ENCODE data around the gene ATG9A. TPM values are rescaled to one million over a fixed set of nuclear protein-coding genes. Genes with fewer than 3 reads are reported as not detected.

ATG9A gene
- total and polyA plus RNA-seq, 2 donors (not counting 1 experiment from before 2014, with no cell fraction given), result 41.8 to 65.5 TPM

DNA sequence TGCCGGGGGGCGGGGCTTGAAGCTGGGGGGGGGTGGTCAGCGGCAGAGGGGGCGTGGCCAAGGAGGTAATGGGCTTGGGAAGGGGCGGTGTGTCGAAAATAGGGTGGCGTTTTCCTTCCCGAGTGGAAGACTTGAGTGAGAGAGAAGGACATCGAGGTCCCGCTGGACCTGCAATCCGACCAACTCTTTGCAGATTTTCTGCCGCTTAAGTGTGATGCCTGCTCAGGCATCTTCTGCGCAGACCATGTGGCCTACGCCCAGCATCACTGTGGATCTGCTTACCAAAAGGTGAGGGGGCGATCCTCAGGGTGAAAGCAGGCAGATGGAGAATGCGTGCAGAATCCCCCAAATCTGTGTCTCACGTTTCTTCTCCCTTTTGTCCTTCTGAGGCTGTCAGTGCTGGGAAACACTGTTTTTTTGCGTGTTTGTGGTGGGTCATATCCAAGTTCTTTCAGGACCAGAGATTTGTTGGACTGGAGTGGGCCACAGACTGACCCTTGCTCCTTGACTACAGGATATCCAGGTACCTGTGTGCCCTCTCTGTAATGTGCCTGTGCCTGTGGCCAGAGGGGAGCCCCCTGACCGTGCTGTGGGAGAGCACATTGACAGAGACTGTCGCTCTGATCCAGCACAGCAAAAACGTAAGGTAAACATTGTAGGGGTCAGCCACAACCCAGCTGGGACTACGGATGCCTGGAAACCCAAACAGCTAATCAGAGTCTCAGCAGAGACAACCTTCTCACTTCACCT is 22.1 kb downstream of the ATG9A start:
- 33% methylated on average over 18 of the region's 22 CpGs for whole genome bisulfite sequencing (ENCODE audit: insufficient coverage)
- H3K4me3 Mint-ChIP-seq, result peak overlapping the region; percentile 96
- no peaks in the 10 kb centered on the region for H3K27me3 Mint-ChIP-seq

More for the DNA sequence above, 22.1 kb downstream of the ATG9A start:
- ATAC-seq (ENCODE audit: low read depth) (no peak), DNase-seq (no peak)
- POLR2A ChIA-PET, result interaction anchor here (0.6 to 3.0 kb wide), 16 partner anchors 10 to 181 kb away, joined by 3 to 46 read pairs (median 7); partner anchors contain the start of genes ANKZF1, ATG9A, CNPPD1 and DNAJB2
- Mint-ChIP-seq H3K9me3 (ENCODE audit: insufficient read depth) (no peaks in the 10 kb centered on the region), H3K4me1 (peaks cover 28% of the 10 kb centered on the region), H3K27ac (peak overlapping the region; percentile 98)
- H3K27ac ChIP-seq (ENCODE audit: low read length in 2 of 2), result peak overlapping the region; percentile 75 to 94
- no peaks in the 10 kb centered on the region for H3K9me3 ChIP-seq (ENCODE audit: control extremely low read depth in 1 of 3, control insufficient read depth in 2 of 3, insufficient read depth in 1 of 3, low read length in 2 of 3)
- TF ChIP-seq, protein P1, sequence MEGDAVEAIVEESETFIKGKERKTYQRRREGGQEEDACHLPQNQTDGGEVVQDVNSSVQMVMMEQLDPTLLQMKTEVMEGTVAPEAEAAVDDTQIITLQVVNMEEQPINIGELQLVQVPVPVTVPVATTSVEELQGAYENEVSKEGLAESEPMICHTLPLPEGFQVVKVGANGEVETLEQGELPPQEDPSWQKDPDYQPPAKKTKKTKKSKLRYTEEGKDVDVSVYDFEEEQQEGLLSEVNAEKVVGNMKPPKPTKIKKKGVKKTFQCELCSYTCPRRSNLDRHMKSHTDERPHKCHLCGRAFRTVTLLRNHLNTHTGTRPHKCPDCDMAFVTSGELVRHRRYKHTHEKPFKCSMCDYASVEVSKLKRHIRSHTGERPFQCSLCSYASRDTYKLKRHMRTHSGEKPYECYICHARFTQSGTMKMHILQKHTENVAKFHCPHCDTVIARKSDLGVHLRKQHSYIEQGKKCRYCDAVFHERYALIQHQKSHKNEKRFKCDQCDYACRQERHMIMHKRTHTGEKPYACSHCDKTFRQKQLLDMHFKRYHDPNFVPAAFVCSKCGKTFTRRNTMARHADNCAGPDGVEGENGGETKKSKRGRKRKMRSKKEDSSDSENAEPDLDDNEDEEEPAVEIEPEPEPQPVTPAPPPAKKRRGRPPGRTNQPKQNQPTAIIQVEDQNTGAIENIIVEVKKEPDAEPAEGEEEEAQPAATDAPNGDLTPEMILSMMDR (IDR thresholded peaks at IDR 0.05), result no peak
- TF ChIP-seq EZH2 (IDR thresholded peaks at IDR 0.05; ENCODE audit: borderline replicate concordance, insufficient read depth, low read depth, low read length, poor library complexity, severe bottlenecking), result no peak
- no peaks in the 10 kb centered on the region for H3K27me3 ChIP-seq (replicated peaks in 1 of 4; ENCODE audit: control extremely low read depth in 1 of 4, control insufficient read depth in 3 of 4, insufficient read depth in 4 of 4, low read length in 3 of 4)
- peaks cover 7 to 24% of the 10 kb centered on the region in 2 experiments for H3K36me3 ChIP-seq (replicated peaks in 1 of 2; ENCODE audit: control extremely low read depth in 1 of 2, control insufficient read depth in 1 of 2, extremely low read depth in 1 of 2, insufficient read depth in 2 of 2, low read length in 1 of 2)
- H3K79me2 ChIP-seq (ENCODE audit: control insufficient read depth, insufficient read depth, low read length), result peaks cover 6% of the 10 kb centered on the region
- peaks cover 14% of the 10 kb centered on the region for H4K20me1 ChIP-seq (ENCODE audit: control insufficient read depth, insufficient read depth, low read length, poor library complexity, severe bottlenecking)
- H3K9ac ChIP-seq (ENCODE audit: low read length), result peak overlapping the region; percentile 71
- intact Hi-C loops (cut with micrococcal nuclease), result loop anchor here (1.0 to 2.0 kb wide), 2 partner anchors 22 to 37 kb away; partner anchors contain the start of genes ANKZF1, ATG9A, GLB1L and STK16
- H2AFZ ChIP-seq (ENCODE audit: insufficient read depth, low read depth, low read length, poor library complexity, severe bottlenecking), result peak overlapping the region; percentile 79
- H3K4me2 ChIP-seq (replicated peaks; ENCODE audit: low read depth, low read length, poor library complexity, severe bottlenecking), result peak overlapping the region; percentile 80
- peaks cover 16 to 23% of the 10 kb centered on the region in 2 donors for H3K4me1 ChIP-seq (ENCODE audit: control insufficient read depth in 2 of 2, insufficient read depth in 2 of 2, low read length in 2 of 2)
- H3K4me3 ChIP-seq (ENCODE audit: control extremely low read depth in 1 of 5, extremely low read depth in 1 of 5, insufficient read depth in 1 of 5, low read depth in 2 of 5, low read length in 4 of 5), result peak overlapping the region; percentile 53 to 78 (median 71)
- CTCF ChIA-PET, result interaction anchor here (1.0 to 5.7 kb wide), 10 partner anchors 12 to 180 kb away, joined by 3 to 63 read pairs (median 5); partner anchors contain the start of genes ABCB6, ANKZF1, ATG9A and CNPPD1
